Breast epithelium (tissue), 4 donors: Measurements from ENCODE around the gene MR1. TPM values are rescaled to one million over a fixed set of nuclear protein-coding genes. Genes with fewer than 3 reads are reported as not detected.
A peak's percentile ranks its signal among the peaks of the same experiment; 100 is the strongest.

Experiments
- DNase-seq, 2 donors: peaks; one replicate each; pipeline ENCODE4 v3.0.0-alpha.2; 2019; ENCODE audit warnings: low spot score in 2 of 2
- H3K27ac ChIP-seq, 2 donors: fragments of 200-600 bp; sonication (generic) in 1 of 2; one replicate each; pipeline ENCODE4 v1.5.1; 2016 to 2019; ENCODE audit warnings: mild to moderate bottlenecking in 1 of 2
- H3K27me3 ChIP-seq, 2 donors: fragments of 200-600 bp; sonication (generic) in 1 of 2; one replicate each; pipeline versions ENCODE4 v1.5.1 to v1.6.0; 2017 to 2019; ENCODE audit warnings: control low read depth in 1 of 2, mild to moderate bottlenecking in 1 of 2
- H3K36me3 ChIP-seq: fragments of 200-600 bp; one replicate; pipeline ENCODE4 v1.5.1; 2019
- H3K4me1 ChIP-seq, 2 donors: fragments of 200-600 bp; sonication (generic); one replicate each; pipeline ENCODE4 v1.5.1; 2016 to 2019; ENCODE audit warnings: control low read depth in 1 of 2
- H3K4me3 ChIP-seq, 3 donors: fragments of 200-600 bp; sonication (generic); 1 replicate in 2 of 3; 2 replicates in 1 of 3; pipeline ENCODE4 v1.5.1; 2016 to 2019; ENCODE audit warnings: mild to moderate bottlenecking in 3 of 3, moderate library complexity in 2 of 3
- H3K9me3 ChIP-seq, 2 donors: fragments of 200-600 bp; sonication (generic) in 1 of 2; one replicate each; pipeline ENCODE4 v1.5.1; 2016 to 2019; ENCODE audit warnings: control low read depth in 1 of 2
- POLR2A ChIP-seq: fragments of 450-650 bp; IDR thresholded peaks from one replicate; pipeline ENCODE4 v1.6.1; 2016; ENCODE audit warnings: antibody characterized with exemption, mild to moderate bottlenecking, moderate library complexity
- POLR2AphosphoS5 ChIP-seq, 3 donors: sonication (generic); formaldehyde crosslinking; IDR thresholded peaks; one replicate each; pipeline ENCODE4 v1.6.1; 2017; ENCODE audit warnings: antibody characterized with exemption in 3 of 3
- intact Hi-C: fragments of 100-400 bp; cut with DNase I; formaldehyde crosslinking; loops from one replicate; pipeline ENCODE4 v1.15.1; 2023; ENCODE audit warnings: low total_unique reads
- total RNA-seq, 3 donors: library from RNA; depleted of rRNA; stranded (reverse); fragments of >200 nt; gene quantifications; one replicate each; pipeline ENCODE4 v1.1.0, GENCODE V29; 2016
- TF ChIP-seq, protein P1 (sequence below), 3 donors: fragments of 450-650 bp; IDR thresholded peaks; one replicate each; pipeline ENCODE4 v1.5.1; 2016 to 2017; ENCODE audit warnings: antibody characterized with exemption in 3 of 3, mild to moderate bottlenecking in 3 of 3, moderate library complexity in 3 of 3

Gene MR1
- total RNA-seq, 3 donors from 2014 or later: 12.8 to 23.4 (median 15.2) TPM

DNA sequence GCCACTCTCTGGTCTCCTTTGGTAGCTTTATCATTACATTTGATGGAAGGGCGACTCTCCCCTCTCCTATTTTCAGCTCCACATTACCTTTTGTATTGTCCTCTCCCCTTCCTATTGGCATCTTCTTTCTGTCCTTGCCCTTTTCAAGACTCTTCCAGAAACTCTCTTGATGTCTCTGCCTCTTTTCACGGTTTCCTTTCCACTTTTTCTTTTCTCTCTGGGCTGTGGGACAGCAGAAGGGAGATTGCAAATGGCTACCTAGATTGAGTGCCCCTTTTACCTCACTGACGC lies 72.2 kb downstream of the MR1 start:
- intact Hi-C loops: no loop called here

DNA sequence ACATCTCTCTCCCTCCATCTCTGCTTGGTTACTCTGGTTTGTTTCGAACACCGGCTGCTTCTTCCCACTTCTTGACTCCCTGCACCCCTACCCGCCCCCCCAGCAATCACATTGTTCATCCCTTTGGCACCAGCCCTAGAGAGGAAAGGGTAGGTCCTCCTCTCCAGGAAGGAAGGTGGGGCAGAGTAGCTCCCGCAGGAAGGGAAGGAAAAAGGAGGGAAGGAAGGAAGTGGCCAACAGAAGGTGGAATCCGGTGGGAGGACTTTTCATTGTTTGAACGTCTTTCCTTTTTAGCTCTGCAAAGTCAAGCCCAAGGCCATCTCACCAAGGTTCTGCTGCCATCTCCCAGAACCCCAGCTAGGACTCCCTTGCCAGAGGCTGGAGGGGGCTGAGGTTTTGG lies 72.7 kb downstream of the MR1 start:
- peak overlapping the region; percentile 96 for H3K27ac ChIP-seq
- H3K27me3 ChIP-seq: no peaks in the 10 kb centered on the region
- TF ChIP-seq POLR2A (no peak), POLR2AphosphoS5 (IDR thresholded peaks at IDR 0.05) (no peak)
- TF ChIP-seq, protein P1, sequence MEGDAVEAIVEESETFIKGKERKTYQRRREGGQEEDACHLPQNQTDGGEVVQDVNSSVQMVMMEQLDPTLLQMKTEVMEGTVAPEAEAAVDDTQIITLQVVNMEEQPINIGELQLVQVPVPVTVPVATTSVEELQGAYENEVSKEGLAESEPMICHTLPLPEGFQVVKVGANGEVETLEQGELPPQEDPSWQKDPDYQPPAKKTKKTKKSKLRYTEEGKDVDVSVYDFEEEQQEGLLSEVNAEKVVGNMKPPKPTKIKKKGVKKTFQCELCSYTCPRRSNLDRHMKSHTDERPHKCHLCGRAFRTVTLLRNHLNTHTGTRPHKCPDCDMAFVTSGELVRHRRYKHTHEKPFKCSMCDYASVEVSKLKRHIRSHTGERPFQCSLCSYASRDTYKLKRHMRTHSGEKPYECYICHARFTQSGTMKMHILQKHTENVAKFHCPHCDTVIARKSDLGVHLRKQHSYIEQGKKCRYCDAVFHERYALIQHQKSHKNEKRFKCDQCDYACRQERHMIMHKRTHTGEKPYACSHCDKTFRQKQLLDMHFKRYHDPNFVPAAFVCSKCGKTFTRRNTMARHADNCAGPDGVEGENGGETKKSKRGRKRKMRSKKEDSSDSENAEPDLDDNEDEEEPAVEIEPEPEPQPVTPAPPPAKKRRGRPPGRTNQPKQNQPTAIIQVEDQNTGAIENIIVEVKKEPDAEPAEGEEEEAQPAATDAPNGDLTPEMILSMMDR (IDR thresholded peaks at IDR 0.05): no peak
- H3K9me3 ChIP-seq: no peaks in the 10 kb centered on the region
- H3K4me1 ChIP-seq: peaks cover 2 to 20% of the 10 kb centered on the region in 2 donors
- DNase-seq: no peak
- no peak overlapping the region for H3K4me3 ChIP-seq
- no peaks in the 10 kb centered on the region for H3K36me3 ChIP-seq
- intact Hi-C loops: no loop called here

More for the DNA sequence above, 72.2 kb downstream of the MR1 start:
- peaks cover 0 to 22% of the 10 kb centered on the region in 2 donors for H3K4me1 ChIP-seq
- H3K4me3 ChIP-seq: peak overlapping the region; percentile 60 to 94 (median 77)
- no peak for TF ChIP-seq POLR2A
- TF ChIP-seq POLR2AphosphoS5 (IDR thresholded peaks at IDR 0.05): no peak
- TF ChIP-seq, protein P1 (IDR thresholded peaks at IDR 0.05): no peak
- no peaks in the 10 kb centered on the region for H3K36me3 ChIP-seq
- no peaks in the 10 kb centered on the region for H3K27me3 ChIP-seq
- H3K9me3 ChIP-seq: no peaks in the 10 kb centered on the region
- DNase-seq: no peak
- peak overlapping the region; percentile 96 for H3K27ac ChIP-seq

DNA sequence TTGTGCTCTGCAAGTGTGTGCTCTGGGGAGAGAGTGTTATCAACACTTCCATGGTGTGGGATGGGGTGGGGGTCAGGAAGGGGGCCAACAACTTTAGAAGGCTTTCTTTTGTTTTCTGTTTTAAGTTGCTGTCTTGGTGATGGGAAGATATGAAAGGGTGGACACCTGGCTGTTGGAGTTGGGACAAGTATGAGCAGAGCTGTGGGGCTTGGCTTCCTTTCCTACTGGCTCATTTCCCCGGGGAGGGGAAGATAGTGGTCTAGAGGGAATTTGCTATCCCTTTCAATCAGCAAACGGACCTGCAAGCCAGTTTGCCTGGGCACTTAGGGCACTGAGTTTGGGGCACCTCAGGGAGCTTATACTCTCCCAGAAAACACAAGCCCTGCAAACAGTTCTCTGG lies 73.9 kb downstream of the MR1 start:
- H3K9me3 ChIP-seq: no peaks in the 10 kb centered on the region
- DNase-seq: no peak
- peaks cover 9 to 12% of the 10 kb centered on the region in 2 donors for H3K4me1 ChIP-seq
- intact Hi-C loops: no loop called here
- H3K27ac ChIP-seq: peak overlapping the region in 1 of 2 donors; percentile 4
- H3K27me3 ChIP-seq: no peaks in the 10 kb centered on the region
- no peaks in the 10 kb centered on the region for H3K36me3 ChIP-seq
- no peak overlapping the region for H3K4me3 ChIP-seq
- TF ChIP-seq POLR2A: no peak

DNA sequence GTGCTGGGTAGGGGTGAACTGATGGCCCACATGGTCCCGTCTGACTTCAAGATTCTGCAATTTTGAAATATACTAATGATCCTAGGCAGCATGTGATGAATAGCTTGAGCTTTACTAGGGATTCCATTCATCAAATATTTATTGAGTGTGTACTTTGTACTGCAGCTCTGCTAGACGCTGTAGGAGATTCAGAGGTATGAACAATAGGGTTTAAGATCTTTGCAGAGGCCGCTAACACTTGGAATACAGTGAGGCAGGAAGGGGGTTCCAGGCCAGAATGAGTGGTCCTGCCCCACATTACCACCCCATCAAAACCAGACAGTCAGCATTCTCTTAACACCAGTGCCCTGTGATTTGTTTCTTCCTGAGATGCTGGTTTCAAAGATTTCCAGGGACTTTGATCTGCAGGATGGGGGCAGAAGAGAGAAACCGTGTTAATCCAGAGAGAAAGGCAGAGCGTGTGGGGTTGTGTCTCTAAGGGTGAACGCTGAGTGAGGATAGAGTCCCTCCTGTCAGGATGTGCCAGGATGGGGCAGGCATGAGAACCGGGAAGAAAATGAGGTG lies 74.6 kb downstream of the MR1 start:
- H3K36me3 ChIP-seq: no peaks in the 10 kb centered on the region
- DNase-seq: no peak
- no peak overlapping the region for H3K4me3 ChIP-seq
- intact Hi-C loops: no loop called here
- H3K4me1 ChIP-seq: peaks cover 9 to 12% of the 10 kb centered on the region in 2 donors
- H3K27ac ChIP-seq: no peak overlapping the region
- no peaks in the 10 kb centered on the region for H3K27me3 ChIP-seq
- no peaks in the 10 kb centered on the region for H3K9me3 ChIP-seq
- TF ChIP-seq POLR2AphosphoS5 (IDR thresholded peaks at IDR 0.05) (no peak), POLR2A (no peak)
- TF ChIP-seq, protein P1 (IDR thresholded peaks at IDR 0.05): no peak

DNA sequence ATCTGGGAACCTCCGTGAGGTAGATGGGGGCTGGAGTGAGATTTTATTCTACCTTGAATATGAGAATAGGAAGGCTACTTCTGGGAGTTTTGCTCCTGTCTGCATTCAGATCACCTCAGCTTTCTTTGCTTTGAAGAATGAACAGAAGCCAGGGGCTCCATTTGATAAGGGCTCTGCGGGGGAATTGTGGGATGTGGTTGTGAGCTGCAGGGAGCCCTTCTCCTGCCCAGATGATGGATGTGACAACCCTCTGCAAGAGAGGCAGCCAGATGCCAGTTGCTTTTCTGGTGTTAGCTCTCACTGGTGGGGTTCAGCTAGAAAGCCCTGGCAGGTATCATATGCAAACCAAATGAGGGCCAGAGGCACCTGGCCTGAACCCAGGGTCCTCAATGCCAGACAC lies 76.2 kb downstream of the MR1 start:
- Histone ChIP-seq H3K27ac (no peak overlapping the region), H3K27me3 (no peaks in the 10 kb centered on the region), H3K4me1 (peaks cover 0 to 9% of the 10 kb centered on the region in 2 donors), H3K4me3 (no peak overlapping the region), H3K36me3 (no peaks in the 10 kb centered on the region), H3K9me3 (no peaks in the 10 kb centered on the region)
- intact Hi-C loops: no loop called here
- TF ChIP-seq POLR2A (no peak), POLR2AphosphoS5 (IDR thresholded peaks at IDR 0.05) (no peak)
- TF ChIP-seq, protein P1 (IDR thresholded peaks at IDR 0.05): no peak
- no peak for DNase-seq

Other genes starting within 250 kb of the MR1 start
- gene KIAA1614, start 121.1 kb upstream of the MR1 start, total RNA-seq: 1 to 10 TPM; 2.3 to 9.1 (median 4.3) TPM
- gene STX6, start 11.1 kb upstream of the MR1 start, total RNA-seq: 10 to 100 TPM; 20.2 to 33.7 (median 25.6) TPM
- 10 to 100 TPM in 2 of 3 donors, 1 to 10 TPM in 1; 6.9 to 19.7 (median 18.1) TPM for gene IER5, start 54.7 kb downstream of the MR1 start, total RNA-seq